H9 (cell line): Measurements from ENCODE around the gene CNGB1. TPM values are rescaled to one million over a fixed set of nuclear protein-coding genes. Genes with fewer than 3 reads are reported as not detected.

Experiments
- DNase-seq: peaks from one replicate; pipeline ENCODE4 v3.0.0-alpha.2; 2017
- H2AFZ ChIP-seq: one replicate; pipeline ENCODE4 v1.6.1; 2013; ENCODE audit warnings: mild to moderate bottlenecking, low read length, control low read depth, moderate library complexity
- H2AK5ac ChIP-seq: 2 replicates; pipeline ENCODE4 v1.6.1; 2013; ENCODE audit warnings: low read length, control low read depth, mixed read lengths; ENCODE audit not compliant: insufficient read length
- H2BK120ac ChIP-seq: one replicate; pipeline ENCODE4 v1.6.1; 2013; ENCODE audit warnings: low read depth, mild to moderate bottlenecking, low read length, control low read depth, inconsistent platforms; ENCODE audit not compliant: poor library complexity, severe bottlenecking
- H2BK12ac ChIP-seq: 2 replicates; pipeline ENCODE4 v1.6.1; 2013; ENCODE audit warnings: low read length, control low read depth, mixed read lengths, low read depth; ENCODE audit not compliant: insufficient read length
- H2BK15ac ChIP-seq: 2 replicates; pipeline ENCODE4 v1.6.1; 2013; ENCODE audit warnings: low read depth, low read length, control low read depth
- H2BK20ac ChIP-seq: one replicate; pipeline ENCODE4 v1.6.1; 2013; ENCODE audit warnings: low read depth, mild to moderate bottlenecking, low read length, control low read depth, inconsistent platforms; ENCODE audit not compliant: poor library complexity, severe bottlenecking
- H2BK5ac ChIP-seq: 2 replicates; pipeline ENCODE4 v1.6.1; 2013; ENCODE audit warnings: low read length, control low read depth, mixed read lengths; ENCODE audit not compliant: insufficient read length
- H3K14ac ChIP-seq: 2 replicates; pipeline ENCODE4 v1.6.1; 2013; ENCODE audit warnings: low read length, control low read depth; ENCODE audit not compliant: insufficient read depth
- H3K18ac ChIP-seq: 2 replicates; pipeline ENCODE4 v1.6.1; 2013; ENCODE audit warnings: low read depth, mild to moderate bottlenecking, mixed read lengths, low read length, control low read depth; ENCODE audit not compliant: insufficient read length
- H3K23ac ChIP-seq: 2 replicates; pipeline ENCODE4 v1.6.1; 2013; ENCODE audit warnings: low read length, control low read depth, mixed read lengths, low read depth; ENCODE audit not compliant: insufficient read length
- H3K23me2 ChIP-seq: 2 replicates; pipeline ENCODE4 v1.6.1; 2013; ENCODE audit warnings: low read depth, mild to moderate bottlenecking, mixed read lengths, low read length, control low read depth; ENCODE audit not compliant: insufficient read length, poor library complexity, severe bottlenecking
- H3K27ac ChIP-seq: 2 replicates; pipeline ENCODE4 v1.5.1; 2013; ENCODE audit warnings: low read length, control low read depth, mixed read lengths, low read depth; ENCODE audit not compliant: insufficient read length
- H3K27me3 ChIP-seq: 2 replicates; pipeline ENCODE4 v1.6.1; 2013; ENCODE audit warnings: low read length, control low read depth, inconsistent platforms; ENCODE audit not compliant: insufficient read depth
- H3K4ac ChIP-seq: 2 replicates; pipeline ENCODE4 v1.6.1; 2013; ENCODE audit warnings: low read depth, mild to moderate bottlenecking, control low read depth, inconsistent platforms, low read length, moderate library complexity
- H3K4me1 ChIP-seq: 2 replicates; pipeline ENCODE4 v1.6.1; 2013; ENCODE audit warnings: low read length, control low read depth, inconsistent platforms; ENCODE audit not compliant: insufficient read depth
- H3K4me2 ChIP-seq: 2 replicates; pipeline ENCODE4 v1.6.1; 2013; ENCODE audit warnings: low read length, control low read depth, mixed read lengths; ENCODE audit not compliant: insufficient read length, insufficient read depth
- H3K56ac ChIP-seq: 2 replicates; pipeline ENCODE4 v1.6.1; 2013; ENCODE audit warnings: low read depth, mild to moderate bottlenecking, mixed read lengths, low read length, control low read depth; ENCODE audit not compliant: insufficient read length
- H3K79me1 ChIP-seq: 2 replicates; pipeline ENCODE4 v1.6.1; 2013; ENCODE audit warnings: low read depth, mild to moderate bottlenecking, moderate library complexity, low read length, control low read depth, inconsistent platforms; ENCODE audit not compliant: insufficient read depth, poor library complexity, severe bottlenecking
- H3K79me2 ChIP-seq: 2 replicates; pipeline ENCODE4 v1.6.1; 2013; ENCODE audit warnings: low read length, control low read depth, inconsistent platforms; ENCODE audit not compliant: insufficient read depth
- H3K9ac ChIP-seq: 2 replicates; pipeline ENCODE4 v1.6.1; 2013; ENCODE audit warnings: low read length, control low read depth, mixed read lengths; ENCODE audit not compliant: insufficient read length; ENCODE audit errors: extremely low read depth
- H3K9me3 ChIP-seq: one replicate; pipeline ENCODE4 v1.6.1; 2013; ENCODE audit warnings: low read depth, low read length, inconsistent platforms; ENCODE audit not compliant: control insufficient read depth
- H3T11ph ChIP-seq: one replicate; pipeline ENCODE4 v1.6.1; 2013; ENCODE audit warnings: mild to moderate bottlenecking, low read length, control low read depth, inconsistent platforms
- H4K20me1 ChIP-seq: one replicate; pipeline ENCODE4 v1.6.1; 2013; ENCODE audit not compliant: control insufficient read depth, insufficient read length, insufficient read depth
- H4K5ac ChIP-seq: 2 replicates; pipeline ENCODE4 v1.6.1; 2013; ENCODE audit warnings: low read depth, mild to moderate bottlenecking, mixed read lengths, low read length, control low read depth; ENCODE audit not compliant: insufficient read length
- H4K8ac ChIP-seq: replicated peaks from 2 replicates; pipeline ENCODE4 v1.6.1; 2013; ENCODE audit warnings: low read length, control low read depth, mixed read lengths, low read depth; ENCODE audit not compliant: insufficient read length
- H4K91ac ChIP-seq: 2 replicates; pipeline ENCODE4 v1.6.1; 2013; ENCODE audit warnings: low read depth, mild to moderate bottlenecking, moderate library complexity, mixed read lengths, low read length, control low read depth; ENCODE audit not compliant: insufficient read length
- H3K27ac Mint-ChIP-seq, 3 experiments: 2 replicates in 2 of 3; 3 replicates in 1 of 3; pipeline ENCODE4 v1.8.0; 2020 to 2021; ENCODE audit warnings: mixed read lengths in 3 of 3, mild to moderate bottlenecking in 1 of 3, moderate library complexity in 1 of 3
- H3K27me3 Mint-ChIP-seq: 2 replicates; pipeline ENCODE4 v1.8.0; 2021; ENCODE audit warnings: low read depth, mild to moderate bottlenecking, moderate library complexity, mixed read lengths
- H3K36me3 Mint-ChIP-seq, 3 experiments: 2 replicates in 2 of 3; 3 replicates in 1 of 3; pipeline ENCODE4 v1.8.0; 2020 to 2021; ENCODE audit warnings: low read depth in 3 of 3, mixed read lengths in 3 of 3; ENCODE audit not compliant: insufficient read depth in 1 of 3
- H3K4me1 Mint-ChIP-seq, 2 experiments: 2 replicates each; pipeline ENCODE4 v1.8.0; 2020; ENCODE audit warnings: mixed read lengths in 2 of 2
- H3K4me3 Mint-ChIP-seq, 2 experiments: 2 replicates in 1 of 2; 3 replicates in 1 of 2; pipeline ENCODE4 v1.8.0; 2020 to 2021; ENCODE audit warnings: mild to moderate bottlenecking in 2 of 2, mixed read lengths in 2 of 2, moderate library complexity in 1 of 2
- H3K9me3 Mint-ChIP-seq, 2 experiments: 2 replicates in 1 of 2; 3 replicates in 1 of 2; pipeline ENCODE4 v1.8.0; 2020; ENCODE audit warnings: mild to moderate bottlenecking in 2 of 2, mixed read lengths in 2 of 2, moderate library complexity in 1 of 2
- CTCF ChIP-seq: fragments of 200-600 bp; sonication (generic); conservative IDR thresholded peaks from 3 replicates; pipeline ENCODE4 v1.8.0; 2021; ENCODE audit warnings: antibody characterized with exemption, mild to moderate bottlenecking
- WGBS: extraction: QIAGEN DNeasy Blood & Tissue Kit; methylation state at CpG from one replicate; pipeline ENCODE4 v1.1.7; 2013; ENCODE audit warnings: missing lambda C conversion rate, low lambda C conversion rate, mixed read lengths; ENCODE audit not compliant: insufficient read length; ENCODE audit errors: extremely low coverage; 5-methylcytosine and 5-hydroxymethylcytosine counted together
- total RNA-seq: library from RNA; stranded (reverse); gene quantifications from 2 replicates; pipeline ENCODE4 v1.2.1, GENCODE V29; 2021

Gene CNGB1
- total RNA-seq, 1 experiment from 2014 or later = not detected

- Histone ChIP-seq H3K4me2 (no peak overlapping the region), H3K18ac (no peak overlapping the region), H4K91ac (no peak overlapping the region), H2AFZ (no peak overlapping the region), H2BK20ac (no peak overlapping the region), H3K14ac (no peak overlapping the region), H3K27ac (no peak overlapping the region), H3K23ac (no peak overlapping the region), H3T11ph (no peak overlapping the region), H4K8ac (no peak overlapping the region), H3K4me1 (no peaks in the 10 kb centered on the region), H2BK12ac (no peak overlapping the region), H3K79me1 (no peaks in the 10 kb centered on the region), H2BK15ac (no peak overlapping the region), H2AK5ac (no peak overlapping the region), H4K5ac (no peak overlapping the region), H3K9me3 (no peaks in the 10 kb centered on the region), H4K20me1 (no peaks in the 10 kb centered on the region), H2BK5ac (no peak overlapping the region), H3K23me2 (no peaks in the 10 kb centered on the region), H3K79me2 (no peaks in the 10 kb centered on the region), H2BK120ac (no peak overlapping the region), H3K27me3 (no peaks in the 10 kb centered on the region), H3K56ac (no peak overlapping the region), H3K9ac (no peak overlapping the region), H3K4ac (no peak overlapping the region)
- no peaks in the 10 kb centered on the region for H3K27me3 Mint-ChIP-seq
- H3K4me1 Mint-ChIP-seq = peaks cover 22 to 25% of the 10 kb centered on the region in 2 experiments
- H3K9me3 Mint-ChIP-seq = peaks cover 0 to 6% of the 10 kb centered on the region in 2 experiments; a peak in 2 of 5 replicates
- no peak for TF ChIP-seq CTCF
- no peak for DNase-seq
- no peak overlapping the region for H3K4me3 Mint-ChIP-seq
- H3K36me3 Mint-ChIP-seq = peaks cover 22 to 51% (median 27%) of the 10 kb centered on the region in 3 experiments; a peak in 6 of 7 replicates
- peak overlapping the region in 1 of 3 experiments; percentile 71; a peak in 1 of 7 replicates for H3K27ac Mint-ChIP-seq
- no CpG with 5 or more reads among the region's 3 CpGs for WGBS
Measured at GRCh38 chr16:58010886-58011285, 40.0 kb upstream of the CNGB1 start.
